GM23248 (cell line): ENCODE data around the gene RBBP8NL.

ENCODE experiments used
- EZH2 ChIP-seq: fragments of 200-600 bp; sonication (generic); IDR thresholded peaks from 2 replicates; pipeline ENCODE4 v1.6.1; 2018; ENCODE audit warnings: antibody characterized with exemption, mild to moderate bottlenecking; ENCODE audit not compliant: insufficient read depth, poor library complexity, severe bottlenecking
- EZH2phosphoT487 ChIP-seq: fragments of 200-600 bp; sonication (generic); IDR thresholded peaks from 2 replicates; pipeline ENCODE4 v1.6.1; 2018; ENCODE audit warnings: antibody characterized with exemption, moderate library complexity, mild to moderate bottlenecking, low read depth; ENCODE audit not compliant: insufficient read depth

GRCh38 chr20:62362991-62363919 is 64.1 kb downstream of the RBBP8NL start:
- no peak for TF ChIP-seq EZH2
- TF ChIP-seq EZH2phosphoT487, result no peak
